Measurements from ENCODE around the gene CDKN1A.

GRCh38 chr6:36727505-36728021 is 49.0 kb downstream of the CDKN1A start:
- TF ChIP-seq CTCF (IDR thresholded peaks at IDR 0.05 in 2 of 3, conservative IDR thresholded peaks at IDR 0.05 in 1 of 3; ENCODE audit: control insufficient read depth in 2 of 3, extremely low read depth in 1 of 3, insufficient read depth in 1 of 3, low read depth in 3 of 3, low read length in 3 of 3) (no peak), FOXK2 (IDR thresholded peaks at IDR 0.05) (no peak), MLLT1 (IDR thresholded peaks at IDR 0.05) (peak; percentile 58; the same call in 1 of the 2 replicates), YBX1 (IDR thresholded peaks at IDR 0.05) (no peak), HDAC6 (IDR thresholded peaks at IDR 0.05; ENCODE audit: unreplicated experiment) (no peak), ZSCAN29 (IDR thresholded peaks at IDR 0.05) (no peak), ATF7 (IDR thresholded peaks at IDR 0.05; ENCODE audit: low read depth) (no peak), POLR2A (IDR thresholded peaks at IDR 0.05; ENCODE audit: low read depth, low read length) (no peak), ZNF274 (IDR thresholded peaks at IDR 0.05; ENCODE audit: insufficient read depth, insufficient read length) (no peak), TAF1 (IDR thresholded peaks at IDR 0.05; ENCODE audit: borderline replicate concordance, low read depth, low read length) (no peak)
